ENCODE data around the gene TRPM4.
"Not testable (repeated sequence)": the region's sequence is repeated elsewhere in the genome, so short reads cannot be mapped to it uniquely, and the experiment has no call there.

TRPM4 gene

DNA sequence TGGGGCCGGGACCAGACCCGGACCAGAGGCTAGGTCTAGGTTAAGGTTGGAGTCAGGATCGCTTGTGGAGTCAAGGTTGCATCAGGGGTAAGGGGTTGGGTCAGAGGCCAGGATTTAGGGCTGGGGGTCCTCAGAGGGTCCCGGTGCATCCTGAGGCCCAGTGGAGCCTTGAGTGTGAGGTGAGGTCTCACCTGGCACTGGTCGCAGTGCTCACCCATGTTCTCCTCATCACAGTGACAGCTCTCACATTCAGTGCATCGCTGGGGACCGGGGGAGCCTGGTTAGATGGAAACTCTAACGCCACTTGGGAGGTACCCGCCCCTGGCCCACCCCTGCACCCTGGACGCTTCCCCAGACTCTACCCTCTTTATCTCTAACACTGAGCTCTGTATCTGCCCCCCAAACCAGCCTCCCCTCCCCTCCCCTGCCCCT lies 5.5 kb upstream of the TRPM4 start:
- no peak for DNase-seq

DNA sequence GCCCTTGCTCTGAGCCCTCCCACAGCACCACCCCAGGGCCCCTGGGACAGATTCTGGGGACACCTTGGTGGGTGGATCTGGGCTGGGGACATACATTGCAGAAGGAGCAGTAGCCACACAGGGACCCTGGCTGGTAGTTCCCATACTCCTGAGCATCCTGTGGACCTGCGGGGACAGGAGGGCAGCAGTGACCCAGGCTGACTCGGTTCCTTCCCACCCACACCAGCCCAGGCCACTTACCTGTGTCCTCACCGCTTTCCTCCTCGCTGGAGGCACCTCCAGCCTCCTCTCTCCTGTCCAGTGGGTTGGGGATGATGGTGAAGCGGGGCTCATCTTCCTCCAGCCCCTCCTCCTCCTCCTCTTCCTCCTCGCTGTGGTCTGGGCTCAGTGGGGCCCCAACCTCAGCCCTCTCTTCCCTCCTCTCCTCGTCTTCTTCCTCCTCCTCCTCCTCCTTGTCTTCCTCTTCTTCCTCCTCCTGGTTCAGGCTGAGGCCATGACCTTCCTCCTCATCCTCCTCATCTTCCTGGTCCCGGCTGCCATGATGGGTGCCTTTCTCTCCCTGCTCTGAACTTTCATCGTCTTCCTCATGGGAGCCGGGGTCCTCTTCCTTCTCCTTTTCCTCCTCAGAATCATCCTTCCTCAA lies 4.3 kb upstream of the TRPM4 start:
- no peak for DNase-seq

DNA sequence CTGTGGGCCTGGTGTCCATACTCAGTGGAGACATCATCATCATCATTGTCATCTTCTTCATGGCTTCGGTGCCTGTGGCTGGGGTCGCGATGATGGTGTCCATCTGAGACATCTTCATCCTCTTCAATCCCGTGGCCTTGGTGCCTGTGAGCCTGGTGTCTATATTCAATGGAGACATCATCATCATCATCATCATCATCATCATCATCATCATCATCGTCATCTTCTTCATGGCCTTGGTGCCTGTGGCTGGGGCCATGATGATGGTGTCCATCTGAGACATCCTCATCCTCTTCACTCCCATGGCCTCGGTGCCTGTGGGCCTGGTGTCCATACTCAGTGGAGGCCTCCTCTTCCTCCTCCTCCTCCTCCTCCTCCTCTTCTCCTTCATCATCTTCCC lies 3.3 kb upstream of the TRPM4 start:
- no peak for DNase-seq

DNA sequence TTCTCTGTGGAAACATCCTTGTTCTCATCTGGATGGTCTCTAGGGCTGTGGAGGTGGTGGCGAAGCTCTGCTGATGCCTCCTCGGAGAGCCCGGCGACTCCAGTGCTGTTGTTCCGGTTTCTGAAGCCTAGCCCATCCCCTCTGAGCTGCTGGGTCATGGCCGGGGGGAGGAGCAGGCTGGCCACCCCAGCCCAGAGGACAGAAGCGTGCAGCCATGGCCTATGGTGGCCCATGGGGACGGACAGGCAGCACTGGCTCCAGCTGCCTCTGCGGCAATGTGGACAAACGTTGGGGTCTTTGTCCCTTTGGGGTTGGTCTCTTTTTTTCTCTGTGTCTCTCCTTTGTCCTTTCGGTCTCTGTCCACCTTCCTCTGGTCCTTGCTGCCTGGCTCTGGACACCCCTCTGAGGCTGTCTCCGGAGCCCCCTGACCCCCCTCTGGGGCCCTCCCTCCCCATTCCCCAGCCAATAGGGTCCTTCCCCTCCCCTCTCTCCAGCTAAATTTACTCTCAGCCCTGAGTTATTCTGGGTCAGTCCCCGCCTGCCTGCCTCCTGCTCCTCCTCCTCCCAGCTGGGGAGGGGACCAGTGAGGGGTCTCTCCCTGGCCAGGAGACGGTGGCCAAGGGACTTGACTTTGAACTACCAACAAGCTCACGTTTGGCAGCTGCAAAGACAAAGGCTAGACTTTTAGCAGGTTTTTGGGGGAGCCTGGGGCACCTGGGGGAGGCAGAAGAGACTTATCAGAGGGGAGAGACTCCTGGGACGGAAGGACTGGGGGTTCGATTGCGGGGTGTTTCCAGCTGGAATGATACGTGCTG lies 2.4 kb upstream of the TRPM4 start, which contains the start of gene HRC:
Gene HRC, minus strand, starts transcription at position 392 of the 815 bp plus-strand sequence. Its CDS starts 159 bp downstream, at position 233.
- DNase-seq: no peak

DNA sequence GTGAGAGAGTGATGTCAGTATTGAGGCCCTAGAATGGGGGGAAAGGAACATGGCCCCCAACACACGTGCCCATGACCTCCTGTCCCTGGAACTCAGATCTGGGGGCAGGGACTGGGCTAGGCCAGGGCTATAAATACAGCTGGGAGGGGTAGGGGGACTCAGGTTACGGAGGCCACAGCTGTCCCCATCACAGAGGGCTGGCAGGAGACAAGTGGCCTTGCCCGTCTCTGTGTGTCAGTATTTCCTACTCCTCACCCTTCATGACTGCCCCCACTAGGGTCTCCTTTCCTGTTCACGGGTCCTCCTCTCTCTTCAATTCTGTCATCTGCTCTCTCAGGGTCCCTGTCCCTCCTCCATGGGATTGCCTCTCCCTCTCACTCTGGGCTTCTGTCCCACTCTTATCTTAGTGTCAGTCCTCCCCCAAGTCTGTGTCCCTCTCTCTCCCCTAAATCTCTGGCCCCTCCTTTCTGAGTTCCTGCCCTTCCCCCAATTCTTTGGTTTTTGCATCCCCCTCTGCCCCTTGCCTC lies 1.7 kb upstream of the TRPM4 start:
- DNase-seq: no peak

DNA sequence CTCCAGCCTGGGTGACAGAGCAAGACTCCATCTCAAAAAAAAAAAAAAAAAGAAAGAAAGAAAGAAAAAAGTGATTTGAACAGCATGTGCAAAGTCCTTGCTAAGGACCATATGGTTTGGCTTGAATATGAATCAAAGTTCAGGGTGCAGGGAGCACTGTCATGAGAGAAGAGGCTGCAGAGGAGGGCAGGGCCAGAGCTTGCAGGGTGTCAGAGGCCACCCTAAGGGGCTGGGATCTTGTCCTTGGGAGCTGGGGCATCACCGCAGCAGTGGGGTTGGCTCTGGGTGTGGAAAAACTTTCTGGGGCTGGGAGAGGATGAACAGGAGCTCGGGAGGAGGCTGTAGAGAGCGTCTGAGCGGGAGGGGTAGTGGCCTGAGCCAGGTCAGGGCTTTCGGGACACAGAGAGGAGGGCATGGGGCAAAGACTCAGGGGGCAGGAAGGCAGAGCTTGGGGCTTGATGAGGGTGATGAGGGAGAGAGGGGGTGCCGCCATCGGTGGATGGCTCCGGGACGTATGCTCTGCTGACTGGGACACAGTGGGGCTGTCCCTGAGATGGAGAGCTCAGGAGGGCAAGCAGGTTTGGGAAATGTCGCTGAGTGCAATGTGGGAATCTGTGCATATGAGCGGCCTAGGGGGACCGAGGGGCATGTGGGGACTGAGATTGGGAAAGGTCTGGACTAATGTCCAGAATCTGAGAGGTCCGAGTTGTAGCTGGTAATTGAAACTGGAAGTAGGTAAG lies 3.0 kb downstream of the TRPM4 start:
- DNase-seq: no peak

DNA sequence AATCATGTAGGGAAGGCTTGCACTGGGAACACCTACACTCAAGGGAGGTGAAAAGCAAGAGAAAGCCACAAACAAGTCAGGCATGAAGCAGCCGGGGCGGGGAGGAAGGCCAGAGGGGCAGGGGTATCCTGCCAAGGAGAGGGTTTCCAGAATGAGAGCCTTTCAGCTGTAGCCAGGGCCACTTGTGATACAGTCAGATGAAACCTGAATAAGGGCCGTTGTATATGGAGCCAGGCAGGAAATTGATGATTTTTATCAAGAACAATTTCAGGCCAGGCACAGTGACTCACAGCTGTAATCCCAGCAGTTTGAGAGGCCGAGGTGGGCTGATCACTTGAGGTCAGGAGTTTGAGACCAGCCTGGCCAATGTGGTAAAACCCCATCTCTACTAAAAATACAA lies 4.4 kb downstream of the TRPM4 start:
- no peak for DNase-seq

DNA sequence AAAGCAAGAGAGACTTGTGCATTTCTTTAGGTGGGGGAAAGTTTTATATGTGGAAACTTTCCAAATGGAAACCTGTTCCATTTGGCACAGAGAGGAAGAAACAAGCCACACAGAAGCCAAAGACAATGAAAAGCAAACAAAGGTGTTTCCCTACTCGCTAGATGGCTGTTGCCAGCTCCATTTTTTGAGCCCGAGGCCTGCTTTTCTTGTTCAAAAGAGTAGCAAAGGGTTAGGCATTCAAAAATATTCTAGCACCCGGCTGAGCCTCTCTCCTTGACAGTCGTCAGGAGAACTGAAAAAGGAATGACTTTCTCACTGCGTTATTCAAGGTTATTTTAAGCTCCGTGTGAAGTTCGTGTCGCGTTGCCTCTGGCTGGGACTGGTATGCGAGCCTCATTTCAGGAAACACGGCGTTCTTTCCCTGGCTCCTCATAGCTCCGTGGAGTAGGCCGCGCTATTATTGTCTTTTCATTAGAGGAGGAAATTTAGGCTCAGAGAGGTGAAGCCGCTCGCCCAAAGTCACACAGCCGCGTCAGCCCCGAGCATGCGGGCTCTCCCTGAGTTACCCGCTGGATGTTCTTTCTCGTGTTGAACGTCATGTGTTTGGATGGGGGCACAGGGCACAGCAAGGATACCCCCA lies 7.6 kb downstream of the TRPM4 start:
- no peak for DNase-seq

DNA sequence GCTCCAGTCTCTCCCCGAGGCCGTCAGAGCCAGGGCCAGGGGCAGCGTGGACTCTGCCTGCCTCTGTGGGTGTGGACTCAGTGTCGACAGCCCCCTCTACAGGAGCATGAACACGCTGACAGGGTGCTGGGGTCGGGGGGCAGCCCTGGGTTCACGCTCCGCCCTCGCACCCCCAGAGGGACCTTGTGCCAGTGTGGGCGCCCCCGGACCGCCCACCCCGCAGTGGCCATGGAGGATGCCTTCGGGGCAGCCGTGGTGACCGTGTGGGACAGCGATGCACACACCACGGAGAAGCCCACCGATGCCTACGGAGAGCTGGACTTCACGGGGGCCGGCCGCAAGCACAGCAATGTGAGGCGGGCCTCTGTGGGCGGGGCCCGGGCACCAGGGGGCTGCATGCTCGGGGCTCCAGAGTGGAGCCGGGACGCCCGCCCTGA lies 8.3 kb downstream of the TRPM4 start:
- no peak for DNase-seq

DNA sequence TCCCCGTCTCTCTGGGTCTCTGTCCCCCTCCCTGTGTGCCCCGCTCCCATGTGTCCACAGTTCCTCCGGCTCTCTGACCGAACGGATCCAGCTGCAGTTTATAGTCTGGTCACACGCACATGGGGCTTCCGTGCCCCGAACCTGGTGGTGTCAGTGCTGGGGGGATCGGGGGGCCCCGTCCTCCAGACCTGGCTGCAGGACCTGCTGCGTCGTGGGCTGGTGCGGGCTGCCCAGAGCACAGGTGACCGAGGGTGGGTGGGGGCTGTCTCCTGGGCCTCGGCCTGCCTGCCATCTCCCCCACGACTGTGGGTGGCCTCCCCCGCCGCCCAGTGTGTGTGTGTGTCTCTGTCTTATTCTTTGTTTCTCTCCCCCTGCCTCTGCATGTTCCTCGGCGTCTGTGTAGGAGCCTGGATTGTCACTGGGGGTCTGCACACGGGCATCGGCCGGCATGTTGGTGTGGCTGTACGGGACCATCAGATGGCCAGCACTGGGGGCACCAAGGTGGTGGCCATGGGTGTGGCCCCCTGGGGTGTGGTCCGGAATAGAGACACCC lies 10.3 kb downstream of the TRPM4 start:
- no peak for DNase-seq

DNA sequence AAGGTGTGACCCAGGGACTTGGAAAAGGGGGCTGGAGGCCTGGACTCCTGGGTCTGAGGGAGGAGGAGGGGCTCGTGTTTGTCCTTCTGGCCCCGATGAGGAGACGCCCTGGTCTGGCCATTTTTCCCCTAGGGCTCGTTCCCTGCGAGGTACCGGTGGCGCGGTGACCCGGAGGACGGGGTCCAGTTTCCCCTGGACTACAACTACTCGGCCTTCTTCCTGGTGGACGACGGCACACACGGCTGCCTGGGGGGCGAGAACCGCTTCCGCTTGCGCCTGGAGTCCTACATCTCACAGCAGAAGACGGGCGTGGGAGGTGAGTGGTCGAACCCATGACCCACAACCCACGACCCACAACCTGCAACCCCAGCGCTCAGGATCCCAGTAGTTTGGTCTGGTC lies 10.8 kb downstream of the TRPM4 start:
- no peak for DNase-seq

DNA sequence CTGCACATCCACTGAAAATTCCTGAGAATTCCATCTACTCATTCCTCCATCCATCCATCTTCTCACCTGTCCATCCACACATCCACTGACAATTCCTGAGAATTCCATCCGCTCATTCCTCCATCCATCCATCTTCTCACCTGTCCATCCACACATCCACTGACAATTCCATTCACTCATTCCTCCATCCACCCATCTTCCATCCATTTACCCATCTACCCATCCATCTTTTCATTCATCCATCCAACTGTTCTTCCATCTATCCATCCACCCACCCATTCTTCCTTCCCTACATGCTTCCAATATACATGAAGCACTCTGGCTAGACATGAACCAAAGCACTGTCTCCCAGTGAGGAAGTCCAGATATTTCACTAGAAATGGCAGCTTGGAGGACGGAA lies 15.6 kb downstream of the TRPM4 start:
- DNase-seq: no peak

DNA sequence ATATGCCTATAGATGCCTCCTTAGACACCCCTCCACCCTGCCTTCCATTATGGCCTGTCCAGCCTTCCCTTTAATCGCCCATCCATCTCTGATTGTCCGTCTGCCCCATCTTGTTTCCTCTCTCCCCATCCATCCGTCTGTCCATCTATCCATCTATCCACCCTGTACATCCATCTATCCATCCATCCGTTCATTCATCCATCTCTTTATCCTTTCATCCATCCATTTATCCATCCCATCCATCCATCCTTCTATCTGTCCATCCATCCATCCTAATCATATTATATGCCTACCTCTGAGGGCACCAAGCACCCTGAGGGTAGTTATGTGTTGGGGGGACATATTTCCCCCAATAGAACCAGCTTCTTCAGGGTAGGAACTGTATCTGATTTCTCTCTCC lies 23.1 kb downstream of the TRPM4 start:
- DNase-seq: no peak

DNA sequence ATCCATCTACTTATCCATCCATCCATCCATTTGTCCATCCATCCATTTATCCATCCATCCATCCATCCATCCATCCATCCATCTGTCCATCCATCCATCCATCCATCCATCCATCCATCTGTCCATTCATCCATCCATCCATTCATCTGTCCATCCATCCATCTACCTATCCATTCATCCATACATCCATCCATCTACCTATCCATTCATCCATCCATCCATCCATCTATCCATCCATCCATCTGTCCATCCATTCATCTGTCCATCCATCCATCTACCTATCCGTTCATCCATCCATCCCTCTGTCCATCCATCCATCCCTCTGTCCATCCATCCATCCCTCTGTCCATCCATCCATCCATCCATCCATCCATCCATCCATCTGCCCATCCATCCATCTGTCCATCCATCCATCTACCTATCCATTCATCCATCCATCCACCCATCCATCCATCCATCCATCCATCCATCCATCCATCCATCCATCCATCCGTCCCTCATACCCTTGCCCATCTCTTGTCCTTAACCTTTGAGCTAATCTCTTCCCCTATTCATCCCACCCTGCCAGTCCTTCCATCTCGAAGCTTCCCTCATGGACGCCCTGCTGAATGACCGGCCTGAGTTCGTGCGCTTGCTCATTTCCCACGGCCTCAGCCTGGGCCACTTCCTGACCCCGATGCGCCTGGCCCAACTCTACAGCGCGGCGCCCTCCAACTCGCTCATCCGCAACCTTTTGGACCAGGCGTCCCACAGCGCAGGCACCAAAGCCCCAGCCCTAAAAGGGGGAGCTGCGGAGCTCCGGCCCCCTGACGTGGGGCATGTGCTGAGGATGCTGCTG lies 24.6 kb downstream of the TRPM4 start:
- not testable (repeated sequence) for DNase-seq

DNA sequence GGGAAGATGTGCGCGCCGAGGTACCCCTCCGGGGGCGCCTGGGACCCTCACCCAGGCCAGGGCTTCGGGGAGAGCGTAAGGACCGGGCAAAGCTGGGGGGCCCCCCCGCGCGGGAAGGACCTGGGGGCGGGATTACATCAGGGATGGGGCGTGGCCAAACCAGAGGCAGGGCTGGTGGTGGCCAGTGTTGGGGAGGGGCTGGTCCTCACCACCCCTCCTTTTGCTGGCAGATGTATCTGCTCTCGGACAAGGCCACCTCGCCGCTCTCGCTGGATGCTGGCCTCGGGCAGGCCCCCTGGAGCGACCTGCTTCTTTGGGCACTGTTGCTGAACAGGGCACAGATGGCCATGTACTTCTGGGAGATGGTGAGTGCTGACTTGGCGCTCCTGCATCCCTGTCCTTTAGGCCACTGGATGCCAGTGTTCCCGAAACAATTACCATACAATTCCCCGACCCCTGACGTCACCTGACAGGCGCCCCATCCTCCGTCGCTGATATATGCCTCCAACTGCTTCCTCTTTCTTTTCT lies 25.3 kb downstream of the TRPM4 start:
- DNase-seq: no peak

DNA sequence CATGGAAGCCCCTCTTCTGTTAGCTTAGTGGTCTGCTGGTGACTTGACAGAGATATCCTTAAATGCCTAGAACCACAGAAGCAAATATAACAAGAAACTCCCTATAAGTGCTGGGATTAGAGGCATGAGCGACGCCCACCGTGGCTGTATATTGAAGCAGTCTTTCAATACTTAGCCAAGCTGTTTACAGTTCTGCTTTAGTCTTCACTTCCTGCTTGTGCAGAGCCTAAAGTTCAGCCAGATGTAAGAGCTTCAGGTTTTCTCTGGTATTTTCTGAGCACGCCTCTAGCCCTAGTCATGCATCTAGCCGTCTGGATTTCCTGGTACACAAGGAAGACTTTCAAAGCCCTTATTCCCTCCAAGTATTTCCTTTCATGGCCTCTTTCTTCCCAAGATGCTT lies 28.5 kb downstream of the TRPM4 start:
- no peak for DNase-seq

DNA sequence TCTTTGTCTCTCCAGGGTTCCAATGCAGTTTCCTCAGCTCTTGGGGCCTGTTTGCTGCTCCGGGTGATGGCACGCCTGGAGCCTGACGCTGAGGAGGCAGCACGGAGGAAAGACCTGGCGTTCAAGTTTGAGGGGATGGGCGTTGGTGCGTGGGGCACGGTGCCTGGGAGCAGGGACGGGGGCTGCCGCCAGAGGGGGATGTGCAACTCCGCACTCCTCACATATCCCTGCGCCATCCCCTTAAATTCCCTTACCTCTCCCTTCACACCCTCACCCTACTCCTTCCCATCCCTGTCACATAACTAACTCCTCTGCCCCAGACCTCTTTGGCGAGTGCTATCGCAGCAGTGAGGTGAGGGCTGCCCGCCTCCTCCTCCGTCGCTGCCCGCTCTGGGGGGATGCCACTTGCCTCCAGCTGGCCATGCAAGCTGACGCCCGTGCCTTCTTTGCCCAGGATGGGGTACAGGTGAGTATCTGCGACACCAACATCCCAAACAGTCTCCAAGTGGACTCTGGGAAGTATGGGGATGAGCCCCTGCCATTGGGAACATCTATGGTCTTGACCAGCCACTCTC lies 31.1 kb downstream of the TRPM4 start:
- no peak for DNase-seq

DNA sequence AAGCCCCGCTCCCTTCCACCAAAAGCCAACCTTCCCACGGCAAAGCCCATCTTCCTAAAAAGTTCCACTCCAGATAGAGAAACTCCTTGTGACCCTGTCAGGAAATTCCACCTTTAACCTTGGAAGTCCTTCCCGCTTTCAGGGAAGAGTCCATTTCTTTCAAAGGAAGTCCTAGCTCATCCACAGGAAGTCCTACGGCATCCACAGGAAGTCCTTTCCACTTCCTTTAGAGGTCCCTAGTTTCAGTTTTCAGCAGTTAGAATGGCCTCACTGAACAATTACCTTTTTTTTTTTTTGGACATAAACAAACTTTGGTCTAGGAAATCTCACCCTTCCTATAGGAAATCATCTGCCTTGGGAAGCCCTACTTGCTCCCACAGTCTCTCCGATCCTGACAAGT lies 31.7 kb downstream of the TRPM4 start:
- DNase-seq: no peak

DNA sequence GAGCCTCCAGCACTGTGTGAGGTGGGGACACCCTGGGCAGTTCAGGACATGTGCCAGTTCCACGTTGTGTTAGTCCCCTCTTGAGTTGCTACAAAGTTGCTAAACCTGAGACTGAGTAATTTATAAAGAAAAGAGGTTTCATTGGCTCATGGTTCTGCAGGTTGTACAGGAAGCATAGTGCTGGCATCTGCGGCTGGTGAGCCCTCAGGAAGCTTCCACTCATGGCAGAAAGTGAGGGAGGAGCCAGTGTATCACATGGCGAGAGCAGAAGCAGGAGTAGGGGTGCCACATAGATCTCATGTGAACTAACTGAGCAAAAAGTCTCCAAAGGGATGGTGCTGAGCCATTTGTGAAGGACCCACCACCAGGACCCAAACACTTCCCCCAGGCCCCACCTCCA lies 33.2 kb downstream of the TRPM4 start:
- no peak for DNase-seq

DNA sequence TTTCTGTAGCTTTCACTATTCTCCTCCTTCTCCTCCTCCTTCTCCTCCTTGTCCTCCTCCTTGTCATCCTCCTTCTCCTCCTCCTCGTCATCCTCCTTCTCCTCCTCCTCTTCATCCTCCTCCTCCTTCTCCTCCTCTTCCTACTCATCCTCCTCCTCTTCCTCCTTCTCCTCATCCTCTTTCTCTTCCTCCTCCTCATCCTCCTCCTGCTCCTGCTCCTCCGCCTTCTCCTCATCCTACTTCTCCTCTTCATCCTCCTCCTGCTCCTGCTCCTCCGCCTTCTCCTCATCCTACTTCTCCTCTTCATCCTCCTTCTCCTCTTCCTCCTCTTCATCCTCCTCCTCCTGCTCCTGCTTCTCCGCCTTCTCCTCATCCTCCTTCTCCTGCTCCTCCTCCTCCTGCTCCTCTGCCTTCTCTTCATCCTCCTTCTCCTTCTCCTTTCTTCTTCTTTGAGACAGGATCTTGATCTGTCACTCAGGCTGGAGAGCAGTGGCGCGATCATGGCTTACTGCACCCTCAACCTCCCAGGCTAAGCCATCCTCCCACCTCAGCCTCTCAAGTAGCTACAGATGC lies 36.3 kb downstream of the TRPM4 start:
- no peak for DNase-seq

DNA sequence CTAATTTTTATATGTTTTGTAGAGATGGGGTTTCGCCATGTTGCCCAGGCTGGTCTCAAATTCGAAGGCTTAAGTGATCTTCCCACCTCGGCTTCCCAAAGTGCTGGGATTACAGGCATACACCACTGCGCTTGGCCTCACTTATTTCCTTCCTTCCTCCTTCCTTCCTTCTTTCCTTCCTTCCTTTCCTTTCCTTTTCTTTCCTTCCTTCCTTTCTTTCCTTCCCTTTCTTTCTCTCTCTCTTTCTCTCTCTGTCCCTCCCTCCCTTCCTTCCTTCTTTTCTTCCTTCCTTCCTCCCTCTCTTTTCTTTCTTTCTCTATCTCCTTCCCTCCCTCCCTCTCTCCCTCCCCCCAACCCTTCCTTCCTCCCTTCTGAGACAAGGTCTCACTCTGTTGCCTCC lies 36.8 kb downstream of the TRPM4 start:
- DNase-seq: no peak

Data from activated CD8-positive, alpha-beta memory T cell treated with anti-CD3 and anti-CD28 coated beads for 24 hours (primary cell).